NCI-H2171 treated with DMSO at 0.1 percent for 48 hours (cell line): Measurements from ENCODE around the gene SIRT2.
A peak's percentile ranks its signal among the peaks of the same experiment; 100 is the strongest.
"Not testable (repeated sequence)": the region's sequence is repeated elsewhere in the genome, so short reads cannot be mapped to it uniquely, and the experiment has no call there.

ENCODE experiments used
- DNase-seq: peaks from one replicate; lab custom pipeline; 2025; lab: John Stamatoyannopoulos, UW

The SIRT2 gene

DNA sequence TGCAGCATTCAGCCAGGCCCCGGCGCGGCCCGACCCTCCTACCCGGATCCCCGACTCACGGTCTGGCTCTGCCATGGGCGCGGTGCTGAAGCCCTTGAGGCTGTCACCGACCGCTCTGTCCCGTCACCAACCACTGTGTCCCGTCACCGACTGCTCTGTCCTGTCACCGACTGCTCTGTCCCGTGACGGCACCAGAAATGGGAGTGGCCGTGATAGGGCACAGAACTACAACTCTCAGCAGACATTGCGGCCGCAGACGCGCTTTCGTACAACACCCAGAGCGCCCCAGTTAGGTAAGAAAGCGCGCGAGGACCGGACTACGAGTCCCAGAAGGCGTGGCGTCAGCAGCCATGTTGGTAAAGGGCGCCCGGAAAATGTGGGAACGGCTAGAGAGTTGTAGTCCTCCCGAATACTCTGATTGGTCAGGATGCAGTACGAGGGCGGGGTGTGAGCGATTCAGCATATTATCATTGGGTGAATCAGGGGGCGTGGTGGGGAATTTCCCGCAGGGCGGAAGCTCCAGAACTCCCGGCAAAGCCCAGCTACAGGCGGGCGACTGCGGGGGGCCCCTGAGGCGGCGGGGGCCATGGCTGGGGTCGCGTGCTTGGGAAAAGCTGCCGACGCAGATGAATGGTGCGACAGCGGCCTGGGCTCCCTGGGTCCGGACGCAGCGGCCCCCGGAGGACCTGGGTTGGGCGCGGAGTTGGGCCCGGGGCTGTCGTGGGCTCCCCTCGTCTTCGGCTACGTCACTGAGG, at the start of gene SIRT2, which contains the start of gene NFKBIB:
SIRT2 (minus strand) TSS at position 172 of the 755 bp plus-strand sequence; CDS start at position 75, 97 bp downstream.
NFKBIB (plus strand) TSS at position 523 of the 755 bp plus-strand sequence; CDS start at position 587, 64 bp downstream.
- DNase-seq = peak; percentile 100

DNA sequence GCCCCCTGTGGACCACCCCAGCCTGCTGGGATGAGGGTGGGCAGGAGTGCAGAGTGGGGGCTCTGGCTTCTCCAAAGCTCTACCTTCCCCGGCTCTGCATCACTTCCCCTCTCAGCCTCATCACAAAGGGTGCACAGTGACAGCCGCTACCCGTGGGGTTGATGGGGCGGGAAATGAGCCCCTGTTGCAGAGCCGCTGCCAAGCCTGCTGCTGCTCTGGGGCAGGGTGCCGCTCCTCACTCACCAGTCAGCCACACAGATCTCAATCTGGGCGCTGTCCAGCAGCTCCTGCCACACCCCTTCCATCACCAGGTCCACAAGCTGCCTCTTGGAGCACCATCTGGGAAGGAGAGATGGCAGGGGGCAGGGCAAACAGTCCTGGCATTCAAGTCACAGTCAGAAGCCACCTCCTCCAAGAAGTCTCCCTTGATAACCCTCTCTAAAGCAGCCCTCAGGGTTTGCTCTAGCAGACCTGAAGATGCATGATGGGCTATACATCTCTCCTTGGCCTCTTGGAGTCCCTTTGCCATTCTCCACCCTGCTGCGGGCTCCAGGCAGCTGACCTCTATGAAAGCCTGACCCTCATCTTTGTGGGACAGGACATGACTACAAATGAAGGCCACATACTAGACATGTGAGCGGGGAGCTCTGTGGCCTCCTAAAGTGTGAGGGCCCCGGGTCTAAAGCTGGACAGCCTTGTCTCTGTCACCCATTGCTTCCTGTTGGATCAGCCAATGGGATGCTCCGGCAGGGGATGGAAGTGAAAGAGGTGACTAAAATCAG, 47.0 kb upstream of the SIRT2 start:
- no peak for DNase-seq

GRCh38 chr19:38945562-38946228, 46.3 kb upstream of the SIRT2 start:
- DNase-seq = no peak

GRCh38 chr19:38944981-38945506, 45.6 kb upstream of the SIRT2 start:
- no peak for DNase-seq

DNA sequence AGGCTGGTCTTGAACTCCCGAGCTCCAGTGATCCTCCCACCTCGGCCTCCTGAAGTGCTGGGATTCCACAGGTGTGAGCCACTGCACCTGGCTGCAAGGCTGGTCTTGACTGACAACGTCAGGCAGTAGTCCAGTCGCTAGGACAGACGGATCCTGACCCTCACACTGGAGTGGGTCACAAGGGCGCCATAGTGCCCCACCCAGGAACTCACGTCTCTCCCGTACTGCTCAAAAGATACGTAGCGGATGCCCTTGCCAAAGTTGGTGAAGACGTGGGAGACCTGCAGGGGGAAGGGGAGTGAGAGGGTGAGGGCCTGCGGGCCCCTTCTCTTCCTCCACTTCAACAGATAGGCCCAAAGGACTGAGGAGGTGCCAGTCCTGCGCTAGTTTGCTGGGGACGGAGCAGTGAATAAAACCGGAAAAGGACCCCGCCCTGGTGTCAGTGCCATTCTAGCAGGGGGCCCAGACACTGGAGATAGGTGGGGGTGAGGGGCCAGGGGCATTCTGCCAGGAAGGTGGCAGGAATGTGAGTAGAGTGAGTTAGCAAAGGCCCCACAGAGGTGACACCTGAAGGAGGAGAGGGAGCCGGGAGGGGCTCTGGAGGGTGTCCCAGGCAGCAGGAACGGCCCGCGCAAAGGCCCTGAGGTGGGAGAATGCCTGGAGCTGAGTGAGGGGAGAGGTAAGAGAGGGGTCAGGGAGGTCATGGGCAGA, 43.2 kb upstream of the SIRT2 start:
- DNase-seq = no peak

GRCh38 chr19:38941979-38942378, 42.6 kb upstream of the SIRT2 start:
- no peak for DNase-seq

- not testable (repeated sequence) for DNase-seq
Observed at GRCh38 chr19:38941466-38941865, 42.0 kb upstream of the SIRT2 start.

- no peak for DNase-seq
Observed at GRCh38 chr19:38939957-38940356, 40.5 kb upstream of the SIRT2 start.

- DNase-seq = no peak
Observed at GRCh38 chr19:38933544-38933943, 34.1 kb upstream of the SIRT2 start.

DNA sequence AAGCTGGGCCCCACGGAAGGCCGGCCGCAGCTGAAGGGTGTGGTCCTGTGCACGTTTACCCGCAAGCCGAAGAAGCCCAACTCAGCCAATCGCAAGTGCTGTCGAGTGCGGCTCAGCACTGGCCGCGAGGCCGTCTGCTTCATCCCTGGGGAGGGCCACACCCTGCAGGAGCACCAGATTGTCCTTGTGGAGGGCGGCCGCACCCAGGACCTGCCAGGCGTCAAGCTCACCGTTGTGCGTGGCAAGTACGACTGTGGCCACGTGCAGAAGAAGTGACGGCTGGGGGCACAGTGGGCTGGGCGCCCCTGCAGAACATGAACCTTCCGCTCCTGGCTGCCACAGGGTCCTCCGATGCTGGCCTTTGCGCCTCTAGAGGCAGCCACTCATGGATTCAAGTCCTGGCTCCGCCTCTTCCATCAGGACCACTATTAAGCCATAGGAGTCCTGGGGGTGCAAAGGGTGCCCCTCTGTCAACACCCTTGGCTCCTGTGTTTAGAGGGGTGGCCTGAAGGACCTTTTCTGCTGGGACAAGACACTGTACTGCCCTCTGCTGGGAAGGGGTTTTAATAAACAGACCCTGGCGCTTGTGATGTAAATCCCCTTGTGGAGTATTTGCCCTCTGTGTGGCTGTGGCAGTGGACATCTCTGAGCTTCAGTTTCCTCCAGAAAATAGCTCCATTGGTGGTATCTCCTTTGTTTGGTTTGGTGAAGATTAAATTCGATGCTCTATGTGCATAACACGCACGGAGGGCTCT, 33.2 kb upstream of the SIRT2 start:
- peak; percentile 25 for DNase-seq

GRCh38 chr19:38931521-38931793, 32.0 kb upstream of the SIRT2 start:
- no peak for DNase-seq

GRCh38 chr19:38930776-38931520, 31.5 kb upstream of the SIRT2 start, which contains the start of gene MRPS12:
TSS of gene MRPS12 (plus strand) at chr19:38930944. CDS start at chr19:38931295, 351 bp downstream.
- peak; percentile 97 for DNase-seq

GRCh38 chr19:38929929-38930775, 30.7 kb upstream of the SIRT2 start, which contains the start of gene SARS2:
TSS of gene SARS2 (minus strand) at chr19:38930763. CDS start at chr19:38930736, 27 bp downstream.
- peak; percentile 94 for DNase-seq

DNA sequence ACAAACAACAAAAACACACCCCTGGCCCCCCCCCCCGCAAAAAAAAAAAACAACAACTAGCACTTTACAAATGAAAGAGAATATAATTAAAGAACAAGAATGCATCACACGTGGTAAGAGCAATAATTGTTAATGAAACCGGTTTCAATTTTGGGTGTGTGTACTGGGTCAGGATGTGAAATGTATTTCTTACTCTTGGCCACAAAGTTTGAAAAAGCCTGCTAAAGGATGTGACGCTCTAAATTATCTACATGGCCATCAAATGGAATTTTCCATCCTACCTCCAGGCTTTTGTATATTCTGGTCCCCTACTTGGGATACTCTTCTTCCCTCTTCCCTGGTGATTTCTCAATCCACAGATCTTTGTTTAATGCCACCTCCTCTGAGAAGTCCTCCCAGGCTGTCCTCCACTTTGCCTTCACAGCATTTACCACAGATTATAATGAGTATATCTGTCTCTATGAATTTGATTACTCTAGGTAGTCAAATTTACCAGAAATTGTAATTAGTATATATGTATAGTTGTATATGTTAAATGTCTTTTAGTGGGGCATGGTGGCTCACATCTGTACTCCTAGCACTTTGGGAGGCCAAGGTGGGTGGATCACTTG, 29.1 kb upstream of the SIRT2 start:
- DNase-seq = no peak

- DNase-seq = no peak
Observed at GRCh38 chr19:38924388-38924787, 25.0 kb upstream of the SIRT2 start.

DNA sequence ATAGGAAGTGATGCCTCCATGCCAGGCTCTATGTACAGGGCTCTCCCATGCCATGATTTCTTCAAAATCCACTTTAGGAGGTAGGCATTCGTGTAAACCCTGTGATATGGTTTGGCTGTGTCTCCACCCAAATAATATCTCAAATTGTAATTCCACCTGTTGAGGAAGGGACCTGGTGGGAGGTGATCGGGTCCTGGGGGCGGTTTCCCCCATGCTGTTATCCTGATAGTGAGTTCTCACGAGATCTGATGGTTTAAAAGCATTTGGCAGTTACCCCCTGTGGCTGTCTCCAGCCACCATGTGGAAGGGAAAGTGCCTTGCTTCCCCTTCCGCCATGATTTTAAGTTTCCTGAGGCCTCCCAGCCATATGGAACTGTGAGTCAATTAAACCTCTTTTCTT, 23.1 kb upstream of the SIRT2 start:
- DNase-seq = no peak

- no peak for DNase-seq
Observed at GRCh38 chr19:38921420-38922274, 22.2 kb upstream of the SIRT2 start.
